Stimulated activated CD4-positive, alpha-beta T cell treated with anti-CD3 and anti-CD28 coated beads, Interleukin-2, amount 100 ng/mL, for 4 hours (primary cell): ENCODE data around the gene TMEM163.
"Not testable (repeated sequence)": the region's sequence is repeated elsewhere in the genome, so short reads cannot be mapped to it uniquely, and the experiment has no call there.

Experiments used
- DNase-seq: peaks from one replicate; pipeline ENCODE4 v3.0.0-alpha.2; 2020; ENCODE audit warnings: low read depth

Gene TMEM163

DNA sequence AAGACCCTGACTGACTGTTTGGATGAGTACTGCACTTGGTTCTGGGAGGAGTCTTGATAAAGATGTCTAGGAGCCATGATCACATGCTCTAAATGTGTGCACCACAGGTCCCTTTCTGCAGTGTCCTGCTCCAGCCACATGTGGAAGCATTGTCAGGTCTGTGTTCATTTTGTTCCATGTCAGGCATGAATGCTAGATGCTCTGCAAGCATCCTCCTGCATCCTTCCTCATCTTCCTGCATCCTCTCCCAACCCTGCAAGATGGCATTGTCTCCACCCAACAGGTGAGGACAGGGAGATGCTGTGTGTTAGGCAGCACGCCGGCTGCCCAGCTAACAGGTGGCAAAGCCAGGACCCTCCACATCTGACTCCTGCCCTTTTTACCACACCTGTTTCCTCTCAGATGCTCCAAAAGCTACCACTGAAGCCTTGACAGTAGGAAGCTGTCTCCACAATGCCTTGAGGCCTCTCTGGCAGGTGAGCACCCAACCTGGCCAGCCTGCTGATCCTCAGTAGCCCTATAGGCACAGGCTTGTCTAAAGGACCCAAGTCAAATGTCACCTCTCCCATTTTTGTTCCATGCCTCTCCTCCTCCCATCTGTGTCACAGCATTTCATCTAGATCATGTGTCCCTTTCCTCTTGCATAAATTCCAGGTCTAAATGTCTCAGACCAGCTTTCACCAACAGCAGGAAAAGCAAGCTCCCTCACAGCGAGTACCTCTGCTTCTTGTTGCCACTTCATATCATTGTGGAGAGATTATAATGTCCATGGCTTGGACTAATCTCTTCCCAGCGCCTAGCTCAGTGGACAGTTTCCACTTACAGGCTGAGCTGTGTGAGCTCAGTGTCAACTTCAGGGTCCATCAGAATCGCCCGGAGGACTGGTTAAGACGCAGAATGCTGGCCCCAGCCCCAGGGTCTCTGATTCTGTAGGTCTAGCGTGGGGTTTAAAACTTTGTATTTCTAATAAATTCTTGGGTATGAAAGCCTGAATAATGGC lies 55.0 kb downstream of the TMEM163 start:
- no peak for DNase-seq

GRCh38 chr2:134662751-134663150 lies 56.0 kb downstream of the TMEM163 start:
- no peak for DNase-seq

- DNase-seq = no peak
These were observed 58.0 kb downstream of the TMEM163 start for GRCh38 chr2:134660626-134661402.

DNA sequence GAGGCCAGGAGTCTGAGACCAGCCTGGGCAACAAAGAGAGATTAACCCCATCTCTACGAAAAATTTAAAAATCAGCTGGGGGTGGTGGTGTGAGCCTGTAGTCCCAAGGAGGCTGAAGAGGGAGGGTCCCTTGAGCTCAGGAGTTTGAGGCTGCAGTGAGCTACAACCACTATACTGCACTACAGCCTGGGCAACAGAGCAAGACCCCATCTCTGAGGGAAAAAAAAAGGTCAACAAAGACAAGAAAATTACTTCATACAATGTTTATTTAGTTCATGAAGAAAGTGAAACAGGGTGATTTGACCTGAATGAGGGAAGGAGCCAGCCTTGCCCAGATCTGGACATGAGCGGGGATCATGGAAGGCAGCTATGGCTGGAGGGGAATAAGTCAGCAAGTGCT lies 59.1 kb downstream of the TMEM163 start:
- DNase-seq = no peak

DNA sequence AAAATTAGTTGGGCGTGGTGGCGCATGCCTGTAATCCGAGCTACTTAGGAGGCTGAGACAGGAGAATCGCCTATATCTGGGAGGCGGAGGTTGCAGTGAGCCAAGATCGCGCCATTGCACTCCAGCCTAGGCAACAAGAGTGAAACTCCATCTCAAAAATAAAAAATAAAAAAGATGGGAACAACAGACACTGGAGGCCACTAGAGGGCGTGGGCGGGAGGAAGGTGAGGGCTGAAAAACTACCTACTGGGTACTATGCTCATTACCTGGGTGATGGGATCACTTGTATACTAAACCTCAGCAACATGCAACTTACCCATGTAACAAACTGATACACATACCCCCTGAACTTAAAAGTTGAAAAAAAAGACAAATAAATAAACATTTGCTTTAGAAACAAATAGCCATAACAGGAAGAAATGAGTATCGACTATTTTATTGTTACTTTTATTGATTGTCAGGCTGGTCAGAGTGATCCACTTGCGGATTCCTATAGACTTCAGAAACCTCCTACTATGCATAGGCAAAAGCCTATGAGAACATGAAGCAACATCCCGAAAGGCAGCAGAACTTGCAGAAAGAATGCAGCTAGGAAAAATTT lies 61.0 kb downstream of the TMEM163 start:
- DNase-seq = no peak

GRCh38 chr2:134656391-134656790 lies 62.4 kb downstream of the TMEM163 start:
- DNase-seq = not testable (repeated sequence)

DNA sequence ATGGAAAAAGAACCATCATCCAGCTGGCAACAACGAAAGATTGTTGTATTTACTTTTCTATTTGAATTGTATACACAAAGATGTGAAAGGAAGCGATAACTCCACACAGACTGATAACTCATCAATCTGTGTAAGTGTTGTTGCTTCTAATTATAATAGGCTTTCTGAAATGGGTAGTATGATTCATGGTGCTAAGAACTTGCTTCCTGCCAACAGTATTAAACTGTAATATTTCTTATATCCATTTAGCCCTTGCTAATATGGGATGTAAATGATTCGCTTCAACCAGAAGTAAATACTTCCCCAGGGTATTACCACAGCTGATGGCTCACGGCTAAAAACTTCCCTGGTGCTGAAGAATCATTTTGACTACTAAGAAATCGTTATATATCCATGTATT lies 70.2 kb downstream of the TMEM163 start:
- no peak for DNase-seq

DNA sequence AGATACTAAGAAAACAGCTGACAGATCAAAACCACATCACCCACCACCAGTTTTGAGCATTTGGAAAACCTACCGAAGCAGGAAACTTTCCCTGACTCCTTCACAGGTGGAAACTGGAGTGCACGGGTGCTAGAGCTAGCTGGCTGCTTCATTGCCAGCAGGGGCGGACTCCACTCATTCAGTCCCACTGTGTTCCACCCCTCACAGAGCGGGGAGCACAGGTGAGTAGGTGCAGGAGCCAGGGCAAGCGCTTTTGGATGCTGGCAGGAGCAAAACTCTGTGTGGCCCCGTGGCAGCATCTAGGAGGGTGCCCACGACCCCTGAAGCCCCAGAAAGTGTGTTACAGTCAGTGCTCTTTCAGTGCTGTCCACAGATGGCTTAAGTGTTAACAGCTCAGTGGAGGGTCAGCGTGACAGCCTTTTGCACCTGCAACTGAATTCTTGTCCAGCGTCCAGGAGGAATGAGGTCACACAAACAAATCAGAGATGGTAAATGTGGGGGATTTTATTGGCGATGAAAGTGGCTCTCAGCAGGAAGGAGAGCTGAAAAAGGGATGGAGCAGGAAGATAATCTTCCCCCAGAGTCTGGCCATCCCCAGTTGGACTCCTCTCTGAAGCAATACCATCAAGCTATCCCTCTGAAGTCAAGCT lies 71.1 kb downstream of the TMEM163 start:
- no peak for DNase-seq

GRCh38 chr2:134642938-134643337 lies 75.9 kb downstream of the TMEM163 start:
- DNase-seq = no peak

GRCh38 chr2:134640494-134640893 lies 78.3 kb downstream of the TMEM163 start:
- no peak for DNase-seq

- no peak for DNase-seq
These were observed 79.5 kb downstream of the TMEM163 start for GRCh38 chr2:134639265-134639664.

DNA sequence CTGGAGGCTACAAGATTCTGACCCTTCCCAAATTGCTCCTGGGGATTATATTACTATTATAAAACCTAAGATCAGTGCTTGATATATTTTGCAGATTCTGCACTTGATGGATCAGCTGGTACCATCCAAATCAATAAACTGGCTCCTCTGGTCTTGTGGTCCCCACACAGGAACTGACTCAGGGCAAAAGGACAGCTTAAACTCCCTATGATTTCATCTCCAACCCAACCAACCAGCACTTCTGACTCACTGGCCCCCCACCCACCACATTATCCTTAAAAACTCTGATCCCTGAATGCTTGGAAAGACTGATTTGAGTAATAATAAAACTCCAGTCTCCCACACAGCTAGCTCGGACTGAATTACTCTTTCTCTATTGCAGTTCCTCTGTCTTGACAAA lies 82.1 kb downstream of the TMEM163 start:
- DNase-seq = no peak

DNA sequence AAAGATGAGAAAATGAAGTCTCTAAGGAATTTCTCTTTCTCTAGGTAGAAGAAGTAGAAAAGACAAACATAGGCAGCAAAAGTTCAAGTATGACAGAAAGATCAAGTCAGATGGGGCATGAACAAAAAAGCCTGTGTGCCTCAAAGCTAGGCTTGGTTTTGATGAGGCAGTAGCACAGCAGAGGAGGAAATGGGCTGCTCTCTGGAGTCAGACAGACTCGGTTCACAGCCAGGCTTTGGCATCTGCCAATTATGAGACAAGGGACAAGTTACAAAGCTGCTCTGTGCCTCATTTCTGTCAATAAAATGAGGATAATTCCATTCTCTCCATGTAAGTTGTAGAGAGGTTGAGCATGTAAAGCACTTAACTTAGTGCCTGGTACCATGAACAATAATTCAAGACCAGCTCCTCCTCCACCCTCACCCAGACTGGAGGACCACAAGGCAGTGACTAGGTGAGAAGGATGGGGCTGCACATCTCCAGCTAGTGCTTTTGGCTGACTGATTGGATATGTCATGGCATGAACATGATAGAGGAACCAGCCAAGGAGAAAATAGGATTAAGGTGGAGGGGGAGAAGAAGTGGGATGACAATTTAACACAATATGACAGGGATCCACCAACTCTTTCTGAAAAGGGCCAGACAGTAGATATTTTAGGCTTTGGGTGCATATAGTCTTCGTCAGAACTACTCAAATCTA lies 84.6 kb downstream of the TMEM163 start:
- no peak for DNase-seq

- no peak for DNase-seq
These were observed 88.2 kb downstream of the TMEM163 start for GRCh38 chr2:134630504-134631159.

- no peak for DNase-seq
These were observed 90.3 kb downstream of the TMEM163 start for GRCh38 chr2:134628453-134628852.

- no peak for DNase-seq
These were observed 92.0 kb downstream of the TMEM163 start for GRCh38 chr2:134626781-134627180.

- DNase-seq = no peak
These were observed 93.5 kb downstream of the TMEM163 start for GRCh38 chr2:134625311-134625710.

GRCh38 chr2:134623796-134624195 lies 95.0 kb downstream of the TMEM163 start:
- DNase-seq = no peak

GRCh38 chr2:134623046-134623445 lies 95.8 kb downstream of the TMEM163 start:
- no peak for DNase-seq

DNA sequence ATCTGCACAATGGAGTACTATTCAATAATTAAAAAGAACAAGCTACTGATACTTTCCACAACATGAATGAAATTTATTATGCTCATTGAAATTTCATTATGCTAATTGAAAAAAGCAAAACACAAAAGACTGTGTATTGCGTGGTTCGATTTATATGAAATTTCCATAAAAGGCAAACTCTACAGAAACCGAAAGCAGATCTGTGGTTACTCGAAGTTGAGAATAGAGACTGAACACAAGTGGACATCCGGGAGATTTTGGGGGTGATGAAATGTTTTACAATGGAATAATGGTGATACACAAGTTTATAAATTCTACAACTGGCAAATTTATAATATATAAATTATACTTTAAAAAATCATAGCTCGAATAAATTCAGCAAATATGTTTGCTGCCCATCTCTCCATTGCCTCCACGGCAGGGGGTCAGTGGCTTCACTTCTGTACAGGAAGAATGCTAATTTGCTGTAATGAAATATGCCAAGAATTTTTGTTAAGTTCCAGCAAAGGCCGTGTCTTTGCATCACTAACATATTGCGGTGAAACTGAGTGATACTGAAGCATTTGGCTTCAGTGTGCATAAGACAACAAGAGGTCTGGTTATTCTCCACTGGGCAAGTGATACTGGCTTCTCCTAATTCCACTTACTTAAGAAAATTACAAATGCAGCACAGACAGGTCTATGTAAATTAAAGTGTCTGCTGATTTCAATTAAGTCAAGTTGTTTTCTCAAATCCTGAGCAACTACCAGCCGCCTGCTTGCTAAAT lies 96.7 kb downstream of the TMEM163 start:
- DNase-seq = no peak
